ENCODE data around the gene RNF208. TPM values are rescaled to one million over a fixed set of nuclear protein-coding genes. Genes with fewer than 3 reads are reported as not detected.
A peak's percentile ranks its signal among the peaks of the same experiment; 100 is the strongest.

Gene RNF208
- polyA plus RNA-seq, 2 of the 4 experiments (the other 2 are of a cell fraction) = 0.06 to 1.7 TPM

DNA sequence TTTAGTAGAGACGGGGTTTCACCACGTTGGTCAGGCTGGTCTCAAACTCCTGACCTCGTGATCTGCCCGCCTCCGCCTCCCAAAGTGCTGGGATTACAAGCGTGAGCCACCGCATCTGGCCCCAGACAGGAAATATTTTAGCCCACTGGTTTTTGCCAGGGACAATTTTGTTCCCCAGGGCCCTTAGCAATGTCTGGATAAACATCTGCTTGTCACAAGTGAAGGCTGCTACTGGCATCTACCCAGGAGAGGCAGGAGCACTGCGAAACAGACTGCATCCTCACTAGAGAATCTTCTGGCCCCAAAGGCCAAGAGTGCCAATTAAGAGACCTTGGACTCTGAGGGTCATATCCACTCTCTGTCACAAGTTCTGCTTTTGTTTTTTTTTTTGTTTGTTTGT, 19.1 kb downstream of the RNF208 start:
- ChIA-PET POLR2A (no interaction called here), CTCF (interaction anchor here (0.7 to 3.7 kb wide), 5 partner anchors 10 to 133 kb away, joined by 3 to 17 read pairs (median 5); partner anchors contain the start of genes RNF224 and SAPCD2)
- H3K4me3 ChIP-seq = no peak overlapping the region
- FAIRE-seq (no peak), DNase-seq (ENCODE audit: low read depth in 1 of 2, low spot score in 1 of 2) (no peak), ATAC-seq (no peak)
- no peaks in the 10 kb centered on the region for H3K9me3 ChIP-seq
- H3K4me2 ChIP-seq = no peak overlapping the region
- H3K27ac ChIP-seq = no peak overlapping the region
- 87% methylated on average over 8 of the region's 8 CpGs for WGBS (ENCODE audit: missing lambda C conversion rate)
- TF ChIP-seq ZFP36 (IDR thresholded peaks at IDR 0.05; ENCODE audit: borderline replicate concordance, partially characterized antibody) = no peak
- TF ChIP-seq EP300 (IDR thresholded peaks at IDR 0.05) = no peak
- no peak for TF ChIP-seq RFX5 (IDR thresholded peaks at IDR 0.05)
- TF ChIP-seq PHF8 (IDR thresholded peaks at IDR 0.05; ENCODE audit: borderline replicate concordance, low read depth) = no peak
- TF ChIP-seq KDM1A (IDR thresholded peaks at IDR 0.05; ENCODE audit: low read depth) = no peak
- no peak for TF ChIP-seq HOXB5 (CRISPR knock-in tag; IDR thresholded peaks at IDR 0.05)
- TF ChIP-seq, protein P1, sequence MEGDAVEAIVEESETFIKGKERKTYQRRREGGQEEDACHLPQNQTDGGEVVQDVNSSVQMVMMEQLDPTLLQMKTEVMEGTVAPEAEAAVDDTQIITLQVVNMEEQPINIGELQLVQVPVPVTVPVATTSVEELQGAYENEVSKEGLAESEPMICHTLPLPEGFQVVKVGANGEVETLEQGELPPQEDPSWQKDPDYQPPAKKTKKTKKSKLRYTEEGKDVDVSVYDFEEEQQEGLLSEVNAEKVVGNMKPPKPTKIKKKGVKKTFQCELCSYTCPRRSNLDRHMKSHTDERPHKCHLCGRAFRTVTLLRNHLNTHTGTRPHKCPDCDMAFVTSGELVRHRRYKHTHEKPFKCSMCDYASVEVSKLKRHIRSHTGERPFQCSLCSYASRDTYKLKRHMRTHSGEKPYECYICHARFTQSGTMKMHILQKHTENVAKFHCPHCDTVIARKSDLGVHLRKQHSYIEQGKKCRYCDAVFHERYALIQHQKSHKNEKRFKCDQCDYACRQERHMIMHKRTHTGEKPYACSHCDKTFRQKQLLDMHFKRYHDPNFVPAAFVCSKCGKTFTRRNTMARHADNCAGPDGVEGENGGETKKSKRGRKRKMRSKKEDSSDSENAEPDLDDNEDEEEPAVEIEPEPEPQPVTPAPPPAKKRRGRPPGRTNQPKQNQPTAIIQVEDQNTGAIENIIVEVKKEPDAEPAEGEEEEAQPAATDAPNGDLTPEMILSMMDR (IDR thresholded peaks at IDR 0.05) = no peak
- no peak for TF ChIP-seq CHD2 (IDR thresholded peaks at IDR 0.05; ENCODE audit: low read length, partially characterized antibody)
- TF ChIP-seq, protein P2, sequence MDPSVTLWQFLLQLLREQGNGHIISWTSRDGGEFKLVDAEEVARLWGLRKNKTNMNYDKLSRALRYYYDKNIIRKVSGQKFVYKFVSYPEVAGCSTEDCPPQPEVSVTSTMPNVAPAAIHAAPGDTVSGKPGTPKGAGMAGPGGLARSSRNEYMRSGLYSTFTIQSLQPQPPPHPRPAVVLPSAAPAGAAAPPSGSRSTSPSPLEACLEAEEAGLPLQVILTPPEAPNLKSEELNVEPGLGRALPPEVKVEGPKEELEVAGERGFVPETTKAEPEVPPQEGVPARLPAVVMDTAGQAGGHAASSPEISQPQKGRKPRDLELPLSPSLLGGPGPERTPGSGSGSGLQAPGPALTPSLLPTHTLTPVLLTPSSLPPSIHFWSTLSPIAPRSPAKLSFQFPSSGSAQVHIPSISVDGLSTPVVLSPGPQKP (IDR thresholded peaks at IDR 0.05; ENCODE audit: low read depth, low read length) = no peak
- no peak for TF ChIP-seq HOXA7 (CRISPR knock-in tag; IDR thresholded peaks at IDR 0.05)
- TF ChIP-seq MAZ (IDR thresholded peaks at IDR 0.05; ENCODE audit: borderline replicate concordance, low read depth, low read length) = no peak
- no peak for TF ChIP-seq TFCP2L1 (CRISPR knock-in tag; IDR thresholded peaks at IDR 0.05)
- TF ChIP-seq MAFK (IDR thresholded peaks at IDR 0.05; ENCODE audit: partially characterized antibody) = no peak
- no peak for TF ChIP-seq MYC (IDR thresholded peaks at IDR 0.05; ENCODE audit: borderline replicate concordance, low read length)
- no peak for TF ChIP-seq HOXB13 (CRISPR knock-in tag; IDR thresholded peaks at IDR 0.05; ENCODE audit: low read depth)
- TF ChIP-seq HEYL (CRISPR knock-in tag; IDR thresholded peaks at IDR 0.05) = no peak
- TF ChIP-seq RNF2 (IDR thresholded peaks at IDR 0.05; ENCODE audit: borderline replicate concordance, low read depth) = no peak
- H3K4me1 ChIP-seq = peaks cover 45% of the 10 kb centered on the region

DNA sequence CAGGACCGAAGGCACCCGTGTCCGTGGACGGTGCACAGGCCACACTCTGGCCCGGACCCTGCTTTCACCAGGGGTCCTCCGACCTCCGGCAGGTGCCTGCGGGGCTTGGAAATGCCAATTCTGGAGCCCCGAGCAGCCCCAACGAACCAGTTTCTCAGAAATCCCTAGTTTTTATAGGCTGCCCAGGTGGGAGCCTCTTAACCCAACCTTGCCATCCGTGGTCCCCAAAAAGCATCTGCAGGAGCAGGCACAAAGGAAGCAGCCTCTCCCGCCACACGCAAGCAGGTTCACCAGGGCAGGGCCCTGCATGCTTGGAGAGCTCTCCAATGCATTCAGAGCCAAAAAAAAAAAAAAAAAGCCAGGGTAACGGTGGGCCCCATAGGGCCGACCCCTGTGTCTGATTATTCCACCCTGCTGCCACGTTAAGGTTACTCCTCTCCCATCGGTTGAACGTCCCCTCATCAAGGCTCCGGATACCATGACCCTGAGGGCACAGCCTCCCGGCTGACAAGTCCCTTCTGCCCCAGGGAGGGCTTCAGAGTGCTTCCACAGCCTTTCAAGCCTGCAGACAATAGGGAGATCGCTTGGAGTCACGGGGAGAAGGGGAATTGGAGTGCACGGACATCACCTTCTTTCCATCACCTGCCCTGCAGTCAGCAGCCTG, 20.7 kb downstream of the RNF208 start:
- CTCF ChIA-PET = interaction anchor here (1.2 to 3.7 kb wide), 8 partner anchors 9 to 172 kb away, joined by 3 to 17 read pairs (median 6); partner anchors contain the start of genes ANAPC2, RNF224 and SSNA1
- ATAC-seq (no peak; a peak in 1 of 6 replicates), FAIRE-seq (no peak), DNase-seq (ENCODE audit: low read depth in 1 of 2, low spot score in 1 of 2) (no peak)
- TF ChIP-seq POLR2AphosphoS2 (conservative IDR thresholded peaks at IDR 0.05; ENCODE audit: low read length) (no peak), TP53 (CRISPR knock-in tag; IDR thresholded peaks at IDR 0.05) (no peak)
- peak overlapping the region; percentile 83 for H3K4me2 ChIP-seq
- 40% methylated on average over 18 of the region's 23 CpGs for WGBS (ENCODE audit: missing lambda C conversion rate)
- peak overlapping the region; percentile 80 to 87 for H3K27ac ChIP-seq
- no peaks in the 10 kb centered on the region for H3K9me3 ChIP-seq
- POLR2A ChIA-PET = interaction anchor here (0.6 to 2.5 kb wide), 19 partner anchors 9 to 849 kb away, joined by 3 to 38 read pairs (median 4); partner anchors contain the start of genes ANAPC2, CYSRT1, MAN1B1 and SSNA1
- peaks cover 36% of the 10 kb centered on the region for H3K4me1 ChIP-seq
- H3K4me3 ChIP-seq = peak overlapping the region; percentile 60
